ENCODE measurements around the gene AHCYL2.

The AHCYL2 gene

GRCh38 chr7:129224251-129225205, at the start of gene AHCYL2:
Gene AHCYL2, plus strand, starts transcription at chr7:129225030.
- peak within 1 kb of the TSS; percentile 92 for H3K4me3 ChIP-seq (ENCODE audit: low read depth, low read length)

- H3K4me3 ChIP-seq (ENCODE audit: low read depth, low read length): no peak overlapping the region
Measured at GRCh38 chr7:129176916-129177710, 47.7 kb upstream of the AHCYL2 start.

- no peak overlapping the region for H3K4me3 ChIP-seq (ENCODE audit: low read depth, low read length)
Measured at GRCh38 chr7:129184981-129185670, 39.7 kb upstream of the AHCYL2 start.

GRCh38 chr7:129186749-129187260, 38.0 kb upstream of the AHCYL2 start:
- H3K4me3 ChIP-seq (ENCODE audit: low read depth, low read length): no peak overlapping the region

GRCh38 chr7:129187681-129188371, 37.0 kb upstream of the AHCYL2 start:
- peak overlapping the region; percentile 87 for H3K4me3 ChIP-seq (ENCODE audit: low read depth, low read length)

GRCh38 chr7:129188372-129188891, 36.4 kb upstream of the AHCYL2 start, which contains the start of gene SMO:
Gene SMO, plus strand, starts transcription at chr7:129188633. Its CDS starts 519 bp downstream, at chr7:129189152.
- H3K4me3 ChIP-seq (ENCODE audit: low read depth, low read length): peak within 1 kb of the TSS; percentile 87

GRCh38 chr7:129188892-129189660, 35.8 kb upstream of the AHCYL2 start:
- peak overlapping the region; percentile 87 for H3K4me3 ChIP-seq (ENCODE audit: low read depth, low read length)

GRCh38 chr7:129189661-129190310, 35.0 kb upstream of the AHCYL2 start:
- H3K4me3 ChIP-seq (ENCODE audit: low read depth, low read length): peak overlapping the region; percentile 87

- H3K4me3 ChIP-seq (ENCODE audit: low read depth, low read length): no peak overlapping the region
Measured at GRCh38 chr7:129191272-129191671, 33.6 kb upstream of the AHCYL2 start.

GRCh38 chr7:129193892-129194291, 30.9 kb upstream of the AHCYL2 start:
- H3K4me3 ChIP-seq (ENCODE audit: low read depth, low read length): no peak overlapping the region

- H3K4me3 ChIP-seq (ENCODE audit: low read depth, low read length): no peak overlapping the region
Measured at GRCh38 chr7:129197771-129198170, 27.1 kb upstream of the AHCYL2 start.

GRCh38 chr7:129199406-129199805, 25.4 kb upstream of the AHCYL2 start:
- H3K4me3 ChIP-seq (ENCODE audit: low read depth, low read length): no peak overlapping the region

- H3K4me3 ChIP-seq (ENCODE audit: low read depth, low read length): no peak overlapping the region
Measured at GRCh38 chr7:129202058-129202777, 22.6 kb upstream of the AHCYL2 start.

GRCh38 chr7:129203050-129203741, 21.6 kb upstream of the AHCYL2 start:
- no peak overlapping the region for H3K4me3 ChIP-seq (ENCODE audit: low read depth, low read length)

GRCh38 chr7:129205126-129205818, 19.6 kb upstream of the AHCYL2 start:
- H3K4me3 ChIP-seq (ENCODE audit: low read depth, low read length): no peak overlapping the region

GRCh38 chr7:129205987-129206785, 18.6 kb upstream of the AHCYL2 start:
- H3K4me3 ChIP-seq (ENCODE audit: low read depth, low read length): no peak overlapping the region
